Suprapubic skin (tissue), 4 donors: ENCODE data around the gene JHY.

Source experiments
- EP300 ChIP-seq: sonication (generic); formaldehyde crosslinking; IDR thresholded peaks from one replicate; pipeline ENCODE4 v1.6.1; 2017; ENCODE audit warnings: antibody characterized with exemption
- POLR2AphosphoS5 ChIP-seq, 3 donors: sonication (generic); formaldehyde crosslinking; IDR thresholded peaks; one replicate each; pipeline ENCODE4 v1.6.1; 2017; ENCODE audit warnings: antibody characterized with exemption in 3 of 3
- TF ChIP-seq, protein P1 (sequence below), 2 donors: fragments of 200-600 bp in 1 of 2; fragments of 450-650 bp in 1 of 2; sonication (generic) in 1 of 2; IDR thresholded peaks; one replicate each; pipeline ENCODE4 v1.5.1; 2016 to 2019; ENCODE audit warnings: antibody characterized with exemption in 2 of 2, mild to moderate bottlenecking in 1 of 2, moderate library complexity in 1 of 2

DNA sequence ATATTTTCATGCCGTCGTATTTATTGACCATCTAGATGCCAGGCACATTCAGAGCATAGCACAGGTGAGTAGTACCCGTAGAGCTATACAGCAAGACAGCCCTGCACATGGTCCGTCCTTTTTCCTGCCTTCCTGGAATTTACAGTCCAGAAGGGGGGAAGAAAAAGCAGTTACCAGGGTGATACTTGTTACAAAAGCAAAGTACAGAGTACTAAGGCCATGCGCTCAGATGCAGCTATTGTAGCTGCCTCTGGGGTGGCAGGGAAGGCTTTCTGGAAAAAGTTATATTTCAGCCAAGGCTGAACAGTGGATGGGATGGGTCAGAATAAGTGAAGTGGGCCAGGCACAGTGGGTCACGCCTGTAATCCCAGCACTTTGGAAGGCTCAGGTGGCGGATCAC is 36.2 kb downstream of the JHY start:
- TF ChIP-seq EP300 (no peak), POLR2AphosphoS5 (IDR thresholded peaks at IDR 0.05) (no peak)
- TF ChIP-seq, protein P1, sequence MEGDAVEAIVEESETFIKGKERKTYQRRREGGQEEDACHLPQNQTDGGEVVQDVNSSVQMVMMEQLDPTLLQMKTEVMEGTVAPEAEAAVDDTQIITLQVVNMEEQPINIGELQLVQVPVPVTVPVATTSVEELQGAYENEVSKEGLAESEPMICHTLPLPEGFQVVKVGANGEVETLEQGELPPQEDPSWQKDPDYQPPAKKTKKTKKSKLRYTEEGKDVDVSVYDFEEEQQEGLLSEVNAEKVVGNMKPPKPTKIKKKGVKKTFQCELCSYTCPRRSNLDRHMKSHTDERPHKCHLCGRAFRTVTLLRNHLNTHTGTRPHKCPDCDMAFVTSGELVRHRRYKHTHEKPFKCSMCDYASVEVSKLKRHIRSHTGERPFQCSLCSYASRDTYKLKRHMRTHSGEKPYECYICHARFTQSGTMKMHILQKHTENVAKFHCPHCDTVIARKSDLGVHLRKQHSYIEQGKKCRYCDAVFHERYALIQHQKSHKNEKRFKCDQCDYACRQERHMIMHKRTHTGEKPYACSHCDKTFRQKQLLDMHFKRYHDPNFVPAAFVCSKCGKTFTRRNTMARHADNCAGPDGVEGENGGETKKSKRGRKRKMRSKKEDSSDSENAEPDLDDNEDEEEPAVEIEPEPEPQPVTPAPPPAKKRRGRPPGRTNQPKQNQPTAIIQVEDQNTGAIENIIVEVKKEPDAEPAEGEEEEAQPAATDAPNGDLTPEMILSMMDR (IDR thresholded peaks at IDR 0.05): no peak
